Vagina (tissue), 2 donors: Measurements from ENCODE around the gene KIF3B. TPM values are rescaled to one million over a fixed set of nuclear protein-coding genes. Genes with fewer than 3 reads are reported as not detected.
"Not testable (repeated sequence)": the region's sequence is repeated elsewhere in the genome, so short reads cannot be mapped to it uniquely, and the experiment has no call there.

ENCODE experiments used
- DNase-seq, 2 donors: peaks; one replicate each; pipeline ENCODE4 v3.0.0-alpha.2; 2017; ENCODE audit errors: extremely low spot score in 2 of 2
- H3K27ac ChIP-seq: fragments of 200-600 bp; sonication (generic); one replicate; pipeline ENCODE4 v1.5.1; 2019
- H3K27me3 ChIP-seq: fragments of 200-600 bp; sonication (generic); one replicate; pipeline ENCODE4 v1.5.1; 2019
- H3K36me3 ChIP-seq, 2 donors: fragments of 200-600 bp; sonication (generic); one replicate each; pipeline ENCODE4 v1.5.1; 2017 to 2019
- H3K4me1 ChIP-seq: fragments of 200-600 bp; sonication (generic); one replicate; pipeline ENCODE4 v1.5.1; 2019
- H3K4me3 ChIP-seq, 2 donors: fragments of 200-600 bp; sonication (generic); 1 replicate in 1 of 2; 2 replicates in 1 of 2; pipeline ENCODE4 v1.5.1; 2016 to 2019
- H3K9me3 ChIP-seq: fragments of 200-600 bp; sonication (generic); one replicate; pipeline ENCODE4 v1.5.1; 2019
- CTCF ChIP-seq, 3 experiments: fragments of 450-650 bp in 2 of 3; fragments of 200-600 bp in 1 of 3; sonication (generic) in 1 of 3; IDR thresholded peaks; one replicate each; pipeline ENCODE4 v1.5.1; 2017 to 2019; ENCODE audit warnings: antibody characterized with exemption in 3 of 3, mild to moderate bottlenecking in 2 of 3, moderate library complexity in 2 of 3
- POLR2A ChIP-seq, 2 donors: fragments of 450-650 bp; IDR thresholded peaks; one replicate each; pipeline ENCODE4 v1.6.1; 2017; ENCODE audit warnings: antibody characterized with exemption in 2 of 2, mild to moderate bottlenecking in 2 of 2, moderate library complexity in 2 of 2
- POLR2AphosphoS5 ChIP-seq, 2 donors: sonication (generic); formaldehyde crosslinking; IDR thresholded peaks; one replicate each; pipeline ENCODE4 v1.9.0; 2017; ENCODE audit warnings: antibody characterized with exemption in 2 of 2, mild to moderate bottlenecking in 2 of 2, low read depth in 1 of 2; ENCODE audit not compliant: insufficient read depth in 1 of 2
- intact Hi-C: fragments of 100-400 bp; cut with DNase I; formaldehyde crosslinking; loops from one replicate; pipeline ENCODE4 v1.15.1; 2023
- total RNA-seq: library from RNA; depleted of rRNA; stranded (reverse); fragments of >200 nt; gene quantifications from one replicate; pipeline ENCODE4 v1.2.3, GENCODE V29; 2016

KIF3B gene
- total RNA-seq, 1 donor from 2014 or later = 16.2 TPM

- H3K4me1 ChIP-seq = no peaks in the 10 kb centered on the region
- no peaks in the 10 kb centered on the region for H3K36me3 ChIP-seq
- H3K27ac ChIP-seq = no peak overlapping the region
- no peaks in the 10 kb centered on the region for H3K9me3 ChIP-seq
- no peak overlapping the region for H3K4me3 ChIP-seq
- TF ChIP-seq POLR2A (IDR thresholded peaks at IDR 0.05) (no peak), CTCF (IDR thresholded peaks at IDR 0.05) (no peak), POLR2AphosphoS5 (IDR thresholded peaks at IDR 0.05; ENCODE audit: insufficient read depth in 1 of 2, low read depth in 1 of 2) (no peak)
- no peak for DNase-seq
- intact Hi-C loops = no loop called here
- H3K27me3 ChIP-seq = no peaks in the 10 kb centered on the region
Observed at GRCh38 chr20:32261644-32262043, 15.8 kb upstream of the KIF3B start.

- no peak overlapping the region for H3K27ac ChIP-seq
- intact Hi-C loops = no loop called here
- no peaks in the 10 kb centered on the region for H3K4me1 ChIP-seq
- DNase-seq = no peak
- TF ChIP-seq POLR2AphosphoS5 (IDR thresholded peaks at IDR 0.05; ENCODE audit: insufficient read depth in 1 of 2, low read depth in 1 of 2) (no peak), POLR2A (IDR thresholded peaks at IDR 0.05) (no peak), CTCF (IDR thresholded peaks at IDR 0.05) (no peak)
- no peaks in the 10 kb centered on the region for H3K27me3 ChIP-seq
- no peak overlapping the region for H3K4me3 ChIP-seq
- H3K36me3 ChIP-seq = no peaks in the 10 kb centered on the region
- H3K9me3 ChIP-seq = no peaks in the 10 kb centered on the region
Observed at GRCh38 chr20:32263398-32263954, 14.0 kb upstream of the KIF3B start.

GRCh38 chr20:32271620-32272019 lies 5.8 kb upstream of the KIF3B start:
- H3K4me1 ChIP-seq = peaks cover under 1% of the 10 kb centered on the region
- H3K4me3 ChIP-seq = no peak overlapping the region
- H3K27me3 ChIP-seq = no peaks in the 10 kb centered on the region
- intact Hi-C loops = no loop called here
- no peak overlapping the region for H3K27ac ChIP-seq
- TF ChIP-seq POLR2AphosphoS5 (IDR thresholded peaks at IDR 0.05; ENCODE audit: insufficient read depth in 1 of 2, low read depth in 1 of 2) = no peak
- TF ChIP-seq POLR2A (IDR thresholded peaks at IDR 0.05) = no peak
- no peak for TF ChIP-seq CTCF (IDR thresholded peaks at IDR 0.05)
- H3K9me3 ChIP-seq = no peaks in the 10 kb centered on the region
- no peaks in the 10 kb centered on the region for H3K36me3 ChIP-seq
- DNase-seq = no peak

- no peak for DNase-seq
- H3K9me3 ChIP-seq = no peaks in the 10 kb centered on the region
- no peak overlapping the region for H3K4me3 ChIP-seq
- peaks cover 21% of the 10 kb centered on the region for H3K4me1 ChIP-seq
- TF ChIP-seq POLR2A (IDR thresholded peaks at IDR 0.05) = no peak
- no peaks in the 10 kb centered on the region for H3K27me3 ChIP-seq
- no peaks in the 10 kb centered on the region for H3K36me3 ChIP-seq
- no peak overlapping the region for H3K27ac ChIP-seq
- intact Hi-C loops = no loop called here
Observed at GRCh38 chr20:32274359-32274758, 3.1 kb upstream of the KIF3B start.

- peaks cover 21% of the 10 kb centered on the region for H3K4me1 ChIP-seq
- H3K27ac ChIP-seq, H3K9me3 ChIP-seq, DNase-seq, intact Hi-C loops, H3K27me3 ChIP-seq, H3K36me3 ChIP-seq, H3K4me3 ChIP-seq: not testable (repeated sequence)
Observed at GRCh38 chr20:32275163-32275562, 2.3 kb upstream of the KIF3B start.

GRCh38 chr20:32278199-32278643 lies 770 bp downstream of the KIF3B start:
- peaks cover 32% of the 10 kb centered on the region for H3K4me1 ChIP-seq
- H3K4me3 ChIP-seq = peak overlapping the region; percentile 81 to 100
- no peaks in the 10 kb centered on the region for H3K27me3 ChIP-seq
- intact Hi-C loops = no loop called here
- no peaks in the 10 kb centered on the region for H3K9me3 ChIP-seq
- TF ChIP-seq POLR2AphosphoS5 (IDR thresholded peaks at IDR 0.05; ENCODE audit: insufficient read depth in 1 of 2, low read depth in 1 of 2) (no peak), CTCF (IDR thresholded peaks at IDR 0.05) (no peak), POLR2A (IDR thresholded peaks at IDR 0.05) (no peak)
- H3K36me3 ChIP-seq = no peaks in the 10 kb centered on the region
- no peak for DNase-seq
- H3K27ac ChIP-seq = peak overlapping the region; percentile 77
